ENCODE results near the gene CPT1B. TPM values are rescaled to one million over a fixed set of nuclear protein-coding genes. Genes with fewer than 3 reads are reported as not detected.

Gene CPT1B
- total RNA-seq, 1 experiment from 2014 or later: 2.4 TPM

GRCh38 chr22:50570861-50571260 is 7.4 kb downstream of the CPT1B start:
- no peak for DNase-seq (ENCODE audit: low read depth)

- DNase-seq (ENCODE audit: low read depth): no peak
Measured at GRCh38 chr22:50569896-50570535, 8.2 kb downstream of the CPT1B start.

GRCh38 chr22:50569041-50569459 is 9.2 kb downstream of the CPT1B start:
- DNase-seq (ENCODE audit: low read depth): no peak

GRCh38 chr22:50568626-50569025 is 9.6 kb downstream of the CPT1B start:
- DNase-seq (ENCODE audit: low read depth): no peak

GRCh38 chr22:50567721-50568252 is 10.4 kb downstream of the CPT1B start:
- no peak for DNase-seq (ENCODE audit: low read depth)

- no peak for DNase-seq (ENCODE audit: low read depth)
Measured at GRCh38 chr22:50564289-50564688, 13.9 kb downstream of the CPT1B start.

GRCh38 chr22:50563413-50564160 is 14.6 kb downstream of the CPT1B start:
- DNase-seq (ENCODE audit: low read depth): no peak

- DNase-seq (ENCODE audit: low read depth): peak; percentile 89
Measured at GRCh38 chr22:50562523-50563412, 15.5 kb downstream of the CPT1B start, which contains the start of gene SYCE3. Gene SYCE3 (minus strand): TSS chr22:50562919. CDS start chr22:50556405, 6,514 bp downstream.

GRCh38 chr22:50561401-50562358 is 16.5 kb downstream of the CPT1B start:
- DNase-seq (ENCODE audit: low read depth): no peak

- DNase-seq (ENCODE audit: low read depth): no peak
Measured at GRCh38 chr22:50560034-50560433, 18.2 kb downstream of the CPT1B start.

- DNase-seq (ENCODE audit: low read depth): no peak
Measured at GRCh38 chr22:50556703-50557102, 21.5 kb downstream of the CPT1B start.

- no peak for DNase-seq (ENCODE audit: low read depth)
Measured at GRCh38 chr22:50553310-50553709, 24.9 kb downstream of the CPT1B start.

GRCh38 chr22:50551160-50551752 is 27.0 kb downstream of the CPT1B start:
- no peak for DNase-seq (ENCODE audit: low read depth)

- no peak for DNase-seq (ENCODE audit: low read depth)
Measured at GRCh38 chr22:50550395-50550794, 27.8 kb downstream of the CPT1B start.

GRCh38 chr22:50548921-50549790 is 29.1 kb downstream of the CPT1B start:
- DNase-seq (ENCODE audit: low read depth): no peak

- DNase-seq (ENCODE audit: low read depth): no peak
Measured at GRCh38 chr22:50548040-50548920, 29.9 kb downstream of the CPT1B start.

GRCh38 chr22:50547263-50547985 is 30.8 kb downstream of the CPT1B start:
- no peak for DNase-seq (ENCODE audit: low read depth)
